Mammary epithelial cell (primary cell): ENCODE data around the gene TBC1D22A.

Experiments used
- EZH2 ChIP-seq: IDR thresholded peaks from 2 replicates; pipeline ENCODE4 v1.6.1; 2012; ENCODE audit warnings: low read length, inconsistent platforms, borderline replicate concordance
- TF ChIP-seq, protein P1 (sequence below), 2 donors: IDR thresholded peaks in 1 of 2; conservative IDR thresholded peaks in 1 of 2; 2 replicates each; pipeline ENCODE4 v1.5.1; 2011 to 2012; ENCODE audit warnings: inconsistent platforms in 2 of 2, low read length in 2 of 2, mild to moderate bottlenecking in 2 of 2, control low read depth in 1 of 2, low read depth in 1 of 2; ENCODE audit not compliant: insufficient read depth in 1 of 2; ENCODE audit errors: extremely low read depth in 1 of 2

DNA sequence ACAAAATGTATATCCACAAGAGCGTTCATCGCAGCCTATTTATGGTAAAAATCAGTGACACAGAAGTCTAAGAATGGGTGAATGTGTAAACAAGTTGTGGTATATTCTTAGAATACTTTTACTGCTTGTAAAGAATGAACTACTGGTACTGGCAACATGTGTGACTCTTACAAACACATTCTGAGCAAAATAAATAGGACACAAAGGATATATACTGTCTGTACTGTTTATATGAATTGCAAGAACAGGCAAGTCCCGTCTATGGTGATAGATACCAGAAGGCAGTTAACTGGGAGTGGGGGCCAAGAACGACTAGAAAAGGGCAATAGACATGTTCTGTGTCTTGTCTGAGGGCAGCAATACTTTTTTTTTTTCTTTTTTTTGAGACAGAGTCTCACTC, 112.6 kb downstream of the TBC1D22A start:
- TF ChIP-seq, protein P1, sequence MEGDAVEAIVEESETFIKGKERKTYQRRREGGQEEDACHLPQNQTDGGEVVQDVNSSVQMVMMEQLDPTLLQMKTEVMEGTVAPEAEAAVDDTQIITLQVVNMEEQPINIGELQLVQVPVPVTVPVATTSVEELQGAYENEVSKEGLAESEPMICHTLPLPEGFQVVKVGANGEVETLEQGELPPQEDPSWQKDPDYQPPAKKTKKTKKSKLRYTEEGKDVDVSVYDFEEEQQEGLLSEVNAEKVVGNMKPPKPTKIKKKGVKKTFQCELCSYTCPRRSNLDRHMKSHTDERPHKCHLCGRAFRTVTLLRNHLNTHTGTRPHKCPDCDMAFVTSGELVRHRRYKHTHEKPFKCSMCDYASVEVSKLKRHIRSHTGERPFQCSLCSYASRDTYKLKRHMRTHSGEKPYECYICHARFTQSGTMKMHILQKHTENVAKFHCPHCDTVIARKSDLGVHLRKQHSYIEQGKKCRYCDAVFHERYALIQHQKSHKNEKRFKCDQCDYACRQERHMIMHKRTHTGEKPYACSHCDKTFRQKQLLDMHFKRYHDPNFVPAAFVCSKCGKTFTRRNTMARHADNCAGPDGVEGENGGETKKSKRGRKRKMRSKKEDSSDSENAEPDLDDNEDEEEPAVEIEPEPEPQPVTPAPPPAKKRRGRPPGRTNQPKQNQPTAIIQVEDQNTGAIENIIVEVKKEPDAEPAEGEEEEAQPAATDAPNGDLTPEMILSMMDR (conservative IDR thresholded peaks at IDR 0.05 in 1 of 2, IDR thresholded peaks at IDR 0.05 in 1 of 2; ENCODE audit: extremely low read depth in 1 of 2, insufficient read depth in 1 of 2, low read depth in 1 of 2, low read length in 2 of 2): no peak
- TF ChIP-seq EZH2: no peak
